NK-92 (cell line): ENCODE results near the gene BCAM.

Source experiments
- DNase-seq: peaks from one replicate; lab custom pipeline; 2025; ENCODE audit not compliant: unreplicated experiment; lab: John Stamatoyannopoulos, UW

The BCAM gene

GRCh38 chr19:44789943-44790483, 18.9 kb upstream of the BCAM start:
- no peak for DNase-seq

GRCh38 chr19:44792281-44792680, 16.6 kb upstream of the BCAM start:
- DNase-seq, result no peak

GRCh38 chr19:44794610-44795009, 14.3 kb upstream of the BCAM start:
- DNase-seq, result no peak

- no peak for DNase-seq
Observed at GRCh38 chr19:44795398-44795987, 13.4 kb upstream of the BCAM start.

- DNase-seq, result no peak
Observed at GRCh38 chr19:44796701-44797115, 12.2 kb upstream of the BCAM start.

- DNase-seq, result no peak
Observed at GRCh38 chr19:44799627-44800346, 9.1 kb upstream of the BCAM start.

GRCh38 chr19:44800461-44800860, 8.4 kb upstream of the BCAM start:
- DNase-seq, result no peak

GRCh38 chr19:44803442-44804428, 5.2 kb upstream of the BCAM start:
- DNase-seq, result no peak

- no peak for DNase-seq
Observed at GRCh38 chr19:44806291-44806690, 2.6 kb upstream of the BCAM start.

GRCh38 chr19:44807162-44807561, 1.7 kb upstream of the BCAM start:
- DNase-seq, result no peak

GRCh38 chr19:44807652-44808462, 1.0 kb upstream of the BCAM start:
- no peak for DNase-seq

- DNase-seq, result no peak
Observed at GRCh38 chr19:44809577-44810233, 802 bp downstream of the BCAM start.

- DNase-seq, result no peak
Observed at GRCh38 chr19:44810234-44811121, 1.6 kb downstream of the BCAM start.

- no peak for DNase-seq
Observed at GRCh38 chr19:44811122-44811419, 2.2 kb downstream of the BCAM start.

GRCh38 chr19:44812142-44812718, 3.3 kb downstream of the BCAM start:
- DNase-seq, result no peak

GRCh38 chr19:44813070-44813840, 4.4 kb downstream of the BCAM start:
- DNase-seq, result no peak

GRCh38 chr19:44813841-44814470, 5.1 kb downstream of the BCAM start:
- DNase-seq, result no peak

GRCh38 chr19:44814517-44814916, 5.6 kb downstream of the BCAM start:
- DNase-seq, result no peak
